Activated CD8-positive, alpha-beta memory T cell treated with anti-CD3 and anti-CD28 coated beads, Interleukin-2, amount 50 U/mL, for 4 hours (primary cell): ENCODE data around the gene SPACA7.
"Not testable (repeated sequence)": the region's sequence is repeated elsewhere in the genome, so short reads cannot be mapped to it uniquely, and the experiment has no call there.

ENCODE experiments used
- DNase-seq: peaks from one replicate; pipeline ENCODE4 v3.0.0-alpha.2; 2020

The SPACA7 gene

GRCh38 chr13:112351825-112352224 lies 24.3 kb upstream of the SPACA7 start:
- DNase-seq: no peak

GRCh38 chr13:112353856-112354255 lies 22.3 kb upstream of the SPACA7 start:
- no peak for DNase-seq

DNA sequence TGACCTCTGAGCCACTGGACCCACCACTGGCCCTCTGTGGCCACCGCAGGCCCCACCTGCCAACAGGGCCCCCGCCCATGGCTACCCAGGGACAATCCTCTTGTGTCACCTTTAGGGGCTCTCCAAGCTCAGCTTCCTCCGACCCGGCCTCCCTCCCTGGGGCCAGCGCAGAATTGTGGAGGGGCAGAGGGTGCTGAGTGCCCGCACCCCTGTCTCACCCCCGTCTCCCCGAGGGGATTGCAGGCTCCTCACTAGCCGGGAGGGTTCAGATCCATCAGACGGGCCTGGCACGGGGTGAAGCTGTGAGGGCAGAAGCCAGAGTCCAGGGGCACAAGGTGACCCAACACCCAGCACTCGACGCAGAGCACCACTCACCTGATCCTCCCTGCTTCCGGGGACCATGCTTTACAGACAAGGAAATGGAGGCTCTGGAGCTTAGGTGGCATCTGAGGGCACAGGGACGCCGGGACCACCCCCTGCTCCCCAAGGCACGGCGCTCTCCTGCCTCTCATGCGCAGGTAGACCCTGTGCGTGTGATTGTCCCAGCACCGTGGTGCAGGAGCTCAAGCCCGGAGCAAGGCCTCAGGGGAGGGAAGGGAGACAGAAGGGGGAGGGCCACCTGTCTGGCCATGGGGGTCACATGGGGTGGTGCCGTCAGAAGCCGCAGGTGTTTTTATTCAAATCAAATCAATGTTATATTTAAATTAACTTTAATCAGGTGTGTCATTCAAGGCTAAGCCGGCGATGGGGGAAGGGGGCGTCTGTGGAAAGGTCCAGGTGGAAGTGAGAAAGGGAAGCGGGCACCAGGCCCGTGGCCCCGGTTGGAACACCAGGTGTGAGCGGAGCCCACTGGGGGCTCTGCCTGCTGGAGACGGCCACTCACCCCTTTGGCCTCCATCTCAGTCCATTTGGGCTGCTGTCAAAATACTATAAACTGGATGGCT lies 21.6 kb upstream of the SPACA7 start:
- DNase-seq: no peak

GRCh38 chr13:112355274-112355838 lies 20.8 kb upstream of the SPACA7 start:
- DNase-seq: no peak

DNA sequence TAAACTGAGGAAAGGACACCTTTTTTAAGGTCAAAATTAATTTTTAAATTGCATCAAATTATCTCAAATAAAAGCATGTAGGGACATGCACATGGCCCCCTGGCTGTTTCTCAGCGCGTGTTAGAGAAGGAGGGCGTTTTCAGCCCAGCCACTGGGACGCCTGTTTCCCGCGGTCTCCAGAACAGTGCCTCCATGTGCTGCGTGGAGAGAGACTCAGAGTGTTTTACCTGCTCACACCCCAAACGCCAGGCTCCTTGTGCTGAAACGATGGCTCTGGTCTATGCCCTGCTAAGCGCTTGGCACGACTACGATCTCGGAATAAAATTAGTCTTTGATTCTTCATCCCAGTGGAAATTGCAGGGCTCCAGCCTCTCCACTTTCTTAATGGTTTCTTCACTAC lies 20.0 kb upstream of the SPACA7 start:
- DNase-seq: no peak

- DNase-seq: no peak
These were observed 18.0 kb upstream of the SPACA7 start for GRCh38 chr13:112358156-112358555.

DNA sequence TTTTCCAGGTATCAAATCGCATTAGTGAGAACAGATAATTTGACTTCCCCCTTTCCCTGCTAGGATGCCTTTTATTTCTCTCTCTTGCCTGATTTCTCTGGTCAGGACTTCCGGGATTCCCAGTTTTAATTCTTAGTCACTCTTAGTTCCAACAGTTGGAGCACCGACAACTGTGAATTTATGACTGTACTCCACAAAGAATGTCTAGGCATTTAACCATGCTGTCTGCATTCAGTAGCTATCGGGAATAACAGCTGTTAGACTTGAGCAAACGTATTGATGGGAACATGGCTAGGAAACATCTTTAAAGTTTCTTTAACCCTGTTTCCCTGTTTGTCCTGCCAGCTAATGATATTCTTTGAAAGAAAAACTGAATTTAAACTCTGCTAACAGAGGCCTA lies 14.1 kb upstream of the SPACA7 start:
- DNase-seq: no peak

DNA sequence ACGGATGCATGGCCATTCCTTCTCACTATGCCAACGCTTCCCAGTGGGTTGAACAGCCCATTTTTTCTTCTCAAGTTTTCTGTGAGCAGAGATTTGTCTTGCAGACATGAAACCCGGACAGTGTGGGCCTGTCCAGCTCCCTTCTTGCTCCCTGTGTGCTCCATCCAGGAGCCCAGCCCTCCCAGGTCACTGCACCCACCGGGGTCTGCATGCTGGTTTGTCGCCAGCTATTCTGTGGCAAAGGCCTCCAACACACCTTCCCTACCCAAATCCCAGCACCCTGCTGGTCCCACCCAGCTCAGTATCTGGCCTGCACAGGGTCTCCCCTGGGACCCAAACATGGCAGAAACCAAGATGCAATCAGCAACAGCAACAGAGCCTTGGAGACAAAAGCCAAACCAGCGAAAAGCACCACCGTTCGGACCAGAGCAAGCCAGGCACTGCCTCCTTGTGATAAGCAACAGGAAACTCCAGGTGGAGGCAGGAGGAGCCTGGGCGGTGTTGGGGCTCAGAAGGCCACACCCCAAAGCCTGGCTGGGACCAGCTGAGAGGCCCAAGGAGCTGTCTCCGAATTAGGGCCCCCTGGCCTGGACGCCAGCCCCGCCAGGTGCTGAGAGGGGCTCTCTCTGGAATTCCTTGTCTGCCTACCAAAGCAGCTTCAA lies 12.2 kb upstream of the SPACA7 start:
- DNase-seq: no peak

DNA sequence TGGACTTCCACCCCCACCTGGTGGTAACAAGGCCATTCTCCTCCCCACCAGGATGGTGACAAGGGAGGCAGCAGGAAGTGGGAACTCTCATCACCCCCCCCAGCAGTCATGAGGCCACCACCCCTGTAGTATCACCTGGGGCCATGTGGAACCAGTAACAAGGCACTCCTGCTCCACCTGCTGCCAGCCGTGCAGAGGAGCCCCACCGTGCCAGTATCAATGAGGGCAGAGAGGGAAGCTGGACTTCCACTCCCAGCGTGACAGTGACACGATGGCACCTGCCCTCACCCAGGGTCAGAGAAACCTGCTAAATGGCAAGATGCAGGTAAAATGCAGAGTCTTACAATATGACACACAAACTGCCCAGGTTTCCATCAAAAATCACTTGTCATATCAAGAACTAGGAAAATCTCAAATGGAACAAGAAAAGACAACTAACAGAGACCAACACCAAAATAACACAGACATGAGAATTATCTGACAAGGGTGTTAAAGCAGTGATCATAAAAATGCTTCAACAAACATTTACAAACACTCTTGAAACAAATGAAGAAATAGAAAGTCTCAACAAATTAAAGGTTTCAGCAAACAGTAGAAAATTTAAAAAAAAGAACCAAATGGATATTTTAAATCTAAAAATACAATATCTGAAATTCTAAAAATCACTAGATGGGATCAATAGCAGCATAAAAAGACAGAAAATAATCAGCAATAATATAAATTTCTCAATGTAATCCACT lies 9.1 kb upstream of the SPACA7 start:
- DNase-seq: no peak

DNA sequence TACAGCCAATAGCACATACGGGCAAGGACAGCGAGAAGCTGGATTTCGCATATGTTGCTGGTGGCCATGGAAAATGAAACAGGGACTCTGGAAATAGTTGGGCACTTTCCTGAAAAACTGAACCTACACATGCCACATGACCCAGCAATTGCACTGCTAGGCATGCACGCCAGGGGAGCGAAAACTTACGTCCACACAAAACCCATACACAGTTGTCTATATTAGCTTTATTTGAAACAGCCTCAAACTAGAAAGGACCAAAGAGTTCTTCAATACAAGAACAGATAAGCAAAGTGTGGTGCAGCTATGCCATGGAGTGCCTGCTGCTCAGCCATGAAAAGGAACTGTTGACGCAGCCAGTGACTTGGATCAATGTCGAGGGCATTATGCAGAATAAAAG lies 7.3 kb upstream of the SPACA7 start:
- no peak for DNase-seq

DNA sequence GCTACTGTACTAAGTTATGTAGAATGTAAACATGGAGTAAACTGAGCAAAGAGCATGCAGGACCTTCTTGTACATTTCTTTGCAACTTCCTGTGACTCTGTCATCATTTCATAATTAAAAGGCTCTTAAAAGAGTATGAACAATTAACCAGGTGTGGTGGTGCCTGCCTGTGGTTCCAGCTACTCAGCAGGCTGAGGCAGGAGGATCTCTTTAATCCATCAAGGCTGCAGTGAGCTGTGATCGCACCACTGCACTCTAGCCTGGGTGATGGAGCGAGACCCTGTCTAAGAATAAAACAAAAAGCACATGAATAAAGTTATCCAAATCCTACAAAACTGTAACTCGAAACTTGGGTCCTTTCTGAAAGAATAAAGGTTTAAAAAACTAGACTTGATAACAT lies 5.8 kb upstream of the SPACA7 start:
- DNase-seq: no peak

GRCh38 chr13:112374271-112374670 lies 1.9 kb upstream of the SPACA7 start:
- no peak for DNase-seq

GRCh38 chr13:112391746-112392145 lies 15.6 kb downstream of the SPACA7 start:
- DNase-seq: no peak

DNA sequence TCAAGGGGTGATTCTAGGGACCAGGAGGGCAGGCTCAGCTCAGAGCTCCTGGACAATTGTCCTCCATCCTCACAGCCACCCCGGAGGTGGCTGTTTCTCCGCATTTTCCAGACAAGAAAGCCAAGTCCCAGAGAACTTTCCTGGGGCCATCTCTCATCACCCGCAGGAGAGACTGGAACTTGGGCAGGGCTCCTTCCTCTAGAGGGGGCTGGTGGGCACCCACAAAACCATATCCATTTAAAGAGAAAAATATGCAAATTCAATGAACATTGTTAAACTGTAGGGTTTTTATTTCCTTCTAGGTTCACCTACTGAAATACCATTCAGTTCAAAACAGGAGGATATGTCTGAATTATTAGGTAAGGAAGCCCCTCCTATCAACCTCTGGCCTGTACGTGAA lies 16.6 kb downstream of the SPACA7 start:
- no peak for DNase-seq

GRCh38 chr13:112395022-112395421 lies 18.9 kb downstream of the SPACA7 start:
- not testable (repeated sequence) for DNase-seq

DNA sequence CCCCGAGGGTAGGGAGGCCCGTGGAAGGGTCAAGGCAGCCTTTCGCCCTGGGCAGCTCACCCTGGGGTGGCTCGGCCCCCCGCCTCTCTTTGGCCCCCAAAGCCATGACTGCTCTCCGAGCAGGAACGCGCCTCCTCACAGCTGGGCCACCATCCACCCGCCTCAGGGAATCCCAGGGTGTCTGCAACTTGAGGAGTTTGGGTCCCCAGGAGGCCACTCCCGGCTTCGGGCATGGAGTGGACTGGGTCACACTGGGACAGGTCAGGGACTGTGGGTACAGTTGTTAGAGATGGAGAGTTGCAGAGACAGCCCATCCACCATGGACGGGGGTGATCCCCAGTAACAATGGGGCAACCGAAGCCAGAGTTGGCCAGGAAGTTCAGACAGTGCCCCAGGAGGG lies 19.8 kb downstream of the SPACA7 start:
- not testable (repeated sequence) for DNase-seq

DNA sequence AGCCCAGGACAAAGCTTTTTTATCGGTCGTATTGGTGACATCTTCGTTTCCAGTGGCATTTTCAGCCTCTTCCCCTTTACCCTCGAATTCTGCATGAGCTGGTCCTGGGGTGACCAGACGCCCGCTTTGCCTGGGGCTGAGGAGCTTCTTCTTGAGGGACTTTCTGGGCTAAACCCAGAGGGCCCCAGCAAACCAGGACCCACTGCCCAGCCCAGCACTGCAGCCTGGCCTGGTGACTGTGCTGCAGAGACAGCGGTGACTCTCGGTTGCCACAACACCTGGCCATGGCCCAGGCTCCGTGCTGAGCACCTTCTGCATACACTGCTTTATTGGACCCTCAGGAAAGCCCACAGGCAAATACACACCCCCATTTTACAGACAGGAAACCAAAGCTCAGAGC lies 21.0 kb downstream of the SPACA7 start:
- DNase-seq: no peak

DNA sequence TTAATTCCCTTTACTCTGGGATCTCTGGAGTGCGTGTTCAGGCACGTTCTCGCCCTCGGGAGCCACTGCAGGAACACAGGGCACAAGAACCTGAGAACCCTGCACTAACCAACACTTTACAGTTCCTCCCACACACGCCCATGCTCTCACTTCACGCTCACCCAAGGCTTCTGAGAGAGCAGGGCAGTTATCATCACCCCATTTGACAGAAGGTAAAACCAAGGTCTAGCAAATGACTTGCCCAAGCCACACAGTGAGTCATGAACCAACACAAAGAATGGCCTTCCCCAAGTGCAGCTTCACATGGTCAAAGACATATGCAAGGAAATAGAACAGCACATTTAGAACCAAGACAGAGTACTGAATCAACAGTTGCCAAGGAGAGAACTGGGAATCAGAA lies 22.2 kb downstream of the SPACA7 start:
- DNase-seq: not testable (repeated sequence)

- DNase-seq: not testable (repeated sequence)
These were observed 33.7 kb downstream of the SPACA7 start for GRCh38 chr13:112409828-112410227.

DNA sequence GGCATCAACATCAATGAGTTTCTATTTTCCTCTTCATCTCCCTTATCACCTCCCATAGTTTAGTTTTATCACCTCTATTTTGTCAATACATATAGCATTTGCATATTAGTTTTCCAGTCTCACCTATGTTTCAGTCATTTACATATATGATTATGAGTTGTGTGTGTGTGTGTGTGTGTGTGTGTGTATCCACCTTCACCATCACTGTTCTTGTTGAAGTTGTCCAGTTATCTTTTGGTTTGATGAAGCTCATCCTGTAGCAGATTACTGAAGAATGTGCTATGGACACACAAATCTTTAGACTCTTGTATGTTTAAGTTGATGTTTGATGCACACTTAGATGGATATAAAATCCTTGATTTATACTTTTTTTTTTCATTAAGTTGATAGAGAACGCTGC lies 40.5 kb downstream of the SPACA7 start:
- DNase-seq: no peak

DNA sequence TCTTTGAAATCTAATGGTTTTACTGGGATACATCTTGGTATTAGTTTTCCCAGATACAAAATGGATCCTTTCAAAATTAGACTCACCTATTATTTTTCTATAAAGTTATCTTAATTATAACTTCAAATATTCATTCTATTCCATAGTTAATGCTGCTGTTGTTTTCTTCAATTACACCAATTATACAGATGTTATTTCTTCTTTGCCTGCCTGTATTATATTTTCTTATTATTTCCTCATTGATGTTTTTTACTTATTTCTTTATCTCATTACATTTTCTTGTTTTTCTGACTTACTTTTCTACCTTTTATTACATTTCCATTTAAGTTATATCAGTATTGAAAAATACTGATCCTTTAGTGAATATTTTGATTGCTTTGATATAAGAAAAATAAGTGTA lies 40.9 kb downstream of the SPACA7 start:
- DNase-seq: no peak

- no peak for DNase-seq
These were observed 47.9 kb downstream of the SPACA7 start for GRCh38 chr13:112424098-112424497.

DNA sequence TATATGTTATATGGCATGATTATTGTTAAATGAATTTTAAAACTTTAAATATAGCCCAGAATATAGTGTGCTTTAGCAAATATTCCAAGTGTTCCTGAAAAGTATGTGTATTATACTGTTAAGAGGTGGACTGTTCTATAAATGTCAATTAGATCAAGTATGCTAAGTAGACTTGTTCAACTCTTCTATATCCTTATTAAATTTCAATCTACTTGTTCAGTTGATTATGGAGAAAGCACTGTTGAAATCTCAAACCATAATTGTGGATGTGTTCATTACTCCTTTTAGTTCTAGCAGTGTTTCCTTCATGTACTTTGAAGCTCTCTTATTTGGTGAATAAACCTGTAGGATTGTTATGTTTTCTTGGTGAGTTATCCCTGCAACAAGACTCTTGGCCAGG lies 52.5 kb downstream of the SPACA7 start:
- DNase-seq: no peak
